ENCODE data around the gene PRSS48. TPM values are rescaled to one million over a fixed set of nuclear protein-coding genes. Genes with fewer than 3 reads are reported as not detected.
A peak's percentile ranks its signal among the peaks of the same experiment; 100 is the strongest.

PRSS48 gene
- total RNA-seq (not detected), polyA plus RNA-seq (not detected)
- long read RNA-seq, donor 1, result 0 reads
- long read RNA-seq, donor 2, result 0 reads

DNA sequence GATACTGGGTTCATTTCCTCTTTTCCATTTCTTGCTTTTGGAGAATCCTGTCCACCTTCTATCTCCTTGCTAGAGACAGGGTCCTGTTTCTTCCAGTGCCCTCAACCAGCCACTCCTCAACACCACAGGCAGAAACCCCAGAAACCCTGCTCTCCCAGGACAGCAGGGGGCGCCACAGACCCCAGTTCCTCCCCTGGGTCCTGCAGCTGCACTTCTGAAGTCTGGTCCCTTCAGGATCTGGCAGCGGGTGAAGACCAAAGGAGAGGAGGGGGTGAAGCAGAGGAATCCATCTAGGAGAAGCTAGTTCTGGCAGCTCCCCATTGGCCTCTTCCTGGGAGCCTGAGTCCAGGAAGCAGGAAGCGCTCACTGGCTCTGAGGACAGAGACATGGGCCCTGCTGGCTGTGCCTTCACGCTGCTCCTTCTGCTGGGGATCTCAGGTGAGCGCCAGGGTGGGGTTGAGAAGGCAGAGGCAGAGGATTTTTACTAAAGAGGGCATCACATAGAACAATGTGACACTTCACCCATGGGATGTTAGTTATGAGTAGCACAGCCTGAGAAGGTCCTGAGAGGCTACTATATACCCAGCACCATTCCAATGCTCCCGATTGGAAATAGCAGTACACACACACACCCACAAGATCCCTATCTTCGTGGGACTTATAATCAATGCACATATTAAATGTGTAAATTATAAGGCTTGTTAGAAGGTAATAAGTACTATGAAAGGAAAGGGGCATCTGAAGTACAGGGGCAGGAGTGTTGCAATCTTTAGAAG is at the start of gene PRSS48:
TSS of gene PRSS48 (plus strand) at position 375 of the 776 bp plus-strand sequence. CDS start at position 387, 12 bp downstream.
- H3K4me1 ChIP-seq, result no peaks in the 10 kb centered on the region
- H3K27ac ChIP-seq, result no peak within 1 kb of the TSS
- 71 to 80% (median 74%) methylated on average over 7 of the region's 7 CpGs for WGBS, 5 donors
- DNase-seq, result no peak
- TF ChIP-seq POLR2AphosphoS5 (IDR thresholded peaks at IDR 0.05) (no peak), CTCF (IDR thresholded peaks at IDR 0.05 in 8 of 11, conservative IDR thresholded peaks at IDR 0.05 in 3 of 11) (peak in 7 of 11 experiments; percentile 23 to 62 (median 41))
- H3K9me3 ChIP-seq, result no peaks in the 10 kb centered on the region
- intact Hi-C loops (cut with DNase I; ENCODE audit: low total_unique reads), result no loop called here
- no peak within 1 kb of the TSS for H3K4me3 ChIP-seq
- H3K27me3 ChIP-seq (replicated peaks in 1 of 7), result no peaks in the 10 kb centered on the region
- H3K36me3 ChIP-seq, result no peaks in the 10 kb centered on the region

- peak overlapping the region in 2 of 8 donors; percentile 39 to 45 for H3K27ac ChIP-seq
- H3K36me3 ChIP-seq, result no peaks in the 10 kb centered on the region
- H3K9me3 ChIP-seq, result no peaks in the 10 kb centered on the region
- peak overlapping the region in 2 of 8 donors; percentile 0 to 16 for H3K4me3 ChIP-seq
- WGBS, 5 donors, result 68 to 89% (median 80%) methylated on average over 1 of the region's 1 CpG
- no peaks in the 10 kb centered on the region for H3K4me1 ChIP-seq
- intact Hi-C loops (cut with DNase I; ENCODE audit: low total_unique reads), result no loop called here
- peaks cover 0 to 3% (median 0%) of the 10 kb centered on the region in 7 donors for H3K27me3 ChIP-seq (replicated peaks in 1 of 7)
- no peak for DNase-seq
- no peak for TF ChIP-seq POLR2AphosphoS5 (IDR thresholded peaks at IDR 0.05)
- no peak for TF ChIP-seq POLR2A (IDR thresholded peaks at IDR 0.05)
- TF ChIP-seq CTCF (IDR thresholded peaks at IDR 0.05 in 8 of 11, conservative IDR thresholded peaks at IDR 0.05 in 3 of 11), result no peak
Measured at GRCh38 chr4:151227172-151227571, 49.8 kb upstream of the PRSS48 start.

DNA sequence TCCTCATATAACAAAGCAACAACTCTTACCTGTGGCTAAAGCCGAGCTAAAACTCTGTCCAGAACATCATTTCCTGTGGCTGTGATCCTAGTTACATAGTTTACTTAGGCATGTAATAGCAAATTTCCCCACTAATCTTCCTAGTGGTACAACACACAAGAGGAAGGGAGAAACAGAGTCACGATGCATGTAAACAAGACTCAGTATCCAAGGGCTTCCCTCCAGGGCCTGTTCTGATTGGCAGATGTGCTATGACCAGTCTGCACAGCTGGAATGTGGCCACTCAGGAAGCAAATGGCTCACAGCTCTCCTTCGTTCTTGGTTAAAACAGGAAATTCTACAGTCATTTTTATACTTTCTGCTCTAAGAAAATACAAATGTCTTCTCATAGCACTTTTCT is 49.2 kb upstream of the PRSS48 start:
- TF ChIP-seq POLR2AphosphoS5 (IDR thresholded peaks at IDR 0.05) (no peak), POLR2A (IDR thresholded peaks at IDR 0.05) (no peak), CTCF (IDR thresholded peaks at IDR 0.05 in 8 of 11, conservative IDR thresholded peaks at IDR 0.05 in 3 of 11) (no peak)
- peak overlapping the region in 6 of 8 donors; percentile 7 to 45 (median 42) for H3K27ac ChIP-seq
- no peak for DNase-seq
- no peaks in the 10 kb centered on the region for H3K4me1 ChIP-seq
- H3K9me3 ChIP-seq, result no peaks in the 10 kb centered on the region
- 24 to 45% (median 36%) methylated on average over 3 of the region's 3 CpGs for WGBS, 5 donors
- no peaks in the 10 kb centered on the region for H3K36me3 ChIP-seq
- H3K4me3 ChIP-seq, result peak overlapping the region in 4 of 8 donors; percentile 0 to 34 (median 14)
- peaks cover 0 to 3% (median 0%) of the 10 kb centered on the region in 7 donors for H3K27me3 ChIP-seq (replicated peaks in 1 of 7)
- intact Hi-C loops (cut with DNase I; ENCODE audit: low total_unique reads), result no loop called here

All from spleen (tissue), 13 donors.